HG03025 (cell line): ENCODE data around the gene FBXW8.

Source experiments
- ATAC-seq: cut with Tn5 transposase; IDR thresholded peaks from one replicate; pipeline ENCODE4 v1.9.1; 2021; ENCODE audit warnings: mild to moderate bottlenecking, moderate library complexity; ENCODE audit not compliant: unreplicated experiment, low FRiP score

FBXW8 gene

DNA sequence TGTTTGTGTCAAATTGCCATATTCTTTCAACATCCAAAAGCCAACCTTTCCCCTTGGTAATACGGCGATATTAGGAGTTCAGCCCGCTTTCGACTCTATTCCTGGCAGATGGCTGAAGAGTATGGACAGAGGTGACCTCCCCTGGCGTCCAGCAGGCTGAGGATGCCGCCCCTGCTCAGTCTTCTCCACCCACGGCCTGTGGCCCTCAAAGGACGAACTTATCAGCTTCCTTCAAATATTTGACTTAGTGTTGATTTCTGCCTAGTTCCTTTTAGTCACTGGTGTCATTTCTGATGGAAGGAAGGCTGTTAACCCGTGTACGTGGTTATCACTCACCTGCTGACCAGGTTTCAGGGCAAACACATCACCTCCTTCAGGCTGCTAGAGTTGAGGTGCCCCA, 123.5 kb downstream of the FBXW8 start:
- ATAC-seq: no peak

DNA sequence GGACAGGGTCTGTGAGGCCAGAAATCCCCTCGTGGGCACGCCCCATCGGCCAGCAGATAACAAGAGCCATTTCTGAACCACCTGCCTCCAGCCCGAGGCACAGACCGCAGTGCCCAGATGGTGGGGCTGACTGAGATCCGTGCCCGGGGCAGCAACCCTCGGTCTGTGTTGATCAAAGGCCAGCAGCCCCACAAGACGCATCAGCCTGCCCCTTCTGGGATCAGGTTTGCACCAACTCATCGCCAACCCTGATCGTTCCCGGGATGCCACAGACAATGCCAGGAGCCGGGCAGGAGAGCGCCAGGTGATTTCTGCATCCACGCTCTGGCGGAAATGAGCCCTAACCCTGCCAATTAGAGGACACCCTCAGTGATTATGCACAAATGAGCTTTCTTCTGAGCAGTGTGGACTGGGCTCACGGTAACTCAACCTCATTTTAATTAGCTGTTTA, 124.0 kb downstream of the FBXW8 start:
- ATAC-seq: no peak

DNA sequence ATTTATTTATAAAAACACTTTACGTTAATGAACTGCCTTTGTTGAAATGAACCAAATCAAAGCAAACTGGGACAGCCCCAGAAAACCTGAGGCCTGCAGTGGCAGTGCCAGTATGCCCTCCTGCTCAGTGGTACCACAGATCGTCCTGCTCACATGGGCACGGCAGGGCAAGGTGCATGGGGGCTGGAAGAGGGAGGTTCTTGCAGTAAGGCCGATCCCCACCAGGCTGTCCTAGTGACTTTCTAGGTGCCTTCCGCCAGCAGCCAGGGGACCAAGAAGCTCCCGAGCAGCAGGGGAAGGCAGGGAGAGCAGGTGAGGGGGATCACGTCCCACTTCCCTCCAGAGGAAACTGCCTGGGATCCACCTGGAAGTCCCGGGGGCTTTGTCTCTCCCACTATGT, 124.5 kb downstream of the FBXW8 start:
- ATAC-seq: no peak

DNA sequence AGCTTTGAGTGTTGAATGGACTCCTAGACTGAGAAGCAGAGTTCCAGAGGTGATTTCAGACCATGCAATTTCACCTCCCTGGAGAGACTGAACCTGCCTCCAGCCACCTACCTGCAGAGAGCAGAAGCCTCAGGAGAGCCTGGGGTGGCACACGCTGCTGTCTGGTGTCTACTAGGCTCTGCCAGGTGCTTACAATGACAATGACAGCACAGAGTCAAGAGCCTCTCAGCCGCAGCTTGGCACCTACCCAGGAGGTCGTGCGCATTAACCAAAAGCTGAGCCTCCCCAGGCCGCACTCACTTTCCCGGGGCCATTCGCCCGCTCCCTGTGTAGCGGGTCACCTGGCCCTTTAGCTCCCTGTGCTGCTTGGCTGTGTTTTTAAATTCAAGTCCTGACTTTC, 125.3 kb downstream of the FBXW8 start:
- ATAC-seq: no peak

DNA sequence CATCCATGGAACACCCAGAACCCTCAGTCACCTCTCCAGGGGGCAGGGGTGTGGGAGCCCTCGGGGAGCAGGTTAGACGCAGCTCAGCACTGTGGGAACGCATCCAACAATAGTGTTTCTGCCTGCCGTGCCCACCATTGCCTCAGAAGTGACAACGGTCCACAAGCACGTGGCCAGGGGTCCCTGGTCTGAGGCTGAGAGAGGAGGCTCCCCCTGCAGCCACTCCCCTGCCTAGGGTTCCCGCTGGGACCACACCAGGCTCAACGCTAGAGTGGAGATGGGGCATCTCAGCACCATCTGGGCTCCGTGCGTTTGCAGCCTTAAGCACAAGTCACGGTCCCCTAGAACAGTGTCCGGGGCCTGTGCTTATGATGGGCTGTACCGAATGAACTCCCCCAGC, 125.8 kb downstream of the FBXW8 start:
- no peak for ATAC-seq

DNA sequence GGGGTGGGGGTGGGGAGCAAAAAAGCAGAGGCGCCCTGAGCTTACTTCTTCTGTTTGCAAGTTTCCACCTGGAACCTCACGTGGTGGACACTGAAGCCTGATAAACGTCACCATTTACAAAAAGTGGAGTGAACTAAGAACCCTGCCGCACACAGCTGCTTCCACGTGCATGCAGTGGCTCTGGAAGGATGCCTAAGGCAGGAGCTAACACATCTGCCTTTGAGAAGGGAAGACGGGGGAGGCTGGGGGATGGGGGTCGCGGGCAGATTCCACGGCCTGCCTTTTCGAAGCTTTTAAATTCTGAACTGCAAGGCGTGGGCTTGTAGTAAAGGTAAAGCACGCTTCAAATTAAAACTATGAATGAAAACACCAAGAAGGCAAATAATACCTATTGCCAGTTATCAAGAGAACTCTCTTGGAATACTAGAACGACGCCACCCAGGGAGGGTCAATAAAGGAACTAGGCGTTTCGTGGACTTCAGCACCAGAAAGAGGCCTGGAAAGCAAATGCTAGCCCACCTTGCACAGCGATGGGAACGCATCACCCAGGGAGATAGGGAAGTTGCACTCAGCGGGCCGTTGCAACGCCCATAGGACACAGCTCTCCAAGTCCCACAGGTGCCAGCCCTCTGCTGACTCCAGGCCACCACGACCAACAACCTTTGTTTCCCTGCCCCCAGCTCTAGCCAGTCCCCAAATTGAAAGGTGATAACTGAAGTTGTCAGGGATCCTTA, 126.7 kb downstream of the FBXW8 start:
- ATAC-seq: no peak

DNA sequence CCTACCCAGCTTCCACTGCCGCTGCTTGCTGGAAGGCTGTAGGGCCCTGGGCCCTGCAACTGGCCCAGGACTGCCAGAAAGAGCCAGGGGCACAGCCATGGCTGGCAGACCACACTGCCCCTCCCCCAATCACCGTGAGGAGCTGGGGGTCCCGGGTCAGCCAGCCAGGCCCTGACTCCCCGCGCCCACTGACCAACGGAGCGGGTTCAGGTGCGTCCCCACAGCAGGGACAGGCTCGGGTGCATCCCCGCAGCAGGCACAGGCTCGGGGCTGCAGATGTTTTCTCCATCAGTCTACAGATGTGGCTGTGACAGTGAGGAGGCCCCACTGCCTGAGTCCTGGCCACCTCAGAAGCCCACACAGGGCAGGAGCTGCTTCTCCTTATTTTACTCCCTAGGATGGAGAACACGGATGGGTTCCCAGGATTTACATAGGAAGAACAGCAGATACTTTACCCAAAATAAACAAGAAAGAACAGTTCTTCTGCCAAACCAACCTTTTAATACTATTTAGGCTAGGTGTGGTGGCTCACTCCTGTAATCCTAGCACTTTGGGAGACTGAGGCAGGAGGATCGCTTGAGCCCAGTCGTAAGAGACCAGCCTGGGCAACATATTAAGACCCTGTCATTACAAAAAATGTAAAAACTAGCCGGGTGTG, 127.4 kb downstream of the FBXW8 start:
- no peak for ATAC-seq

DNA sequence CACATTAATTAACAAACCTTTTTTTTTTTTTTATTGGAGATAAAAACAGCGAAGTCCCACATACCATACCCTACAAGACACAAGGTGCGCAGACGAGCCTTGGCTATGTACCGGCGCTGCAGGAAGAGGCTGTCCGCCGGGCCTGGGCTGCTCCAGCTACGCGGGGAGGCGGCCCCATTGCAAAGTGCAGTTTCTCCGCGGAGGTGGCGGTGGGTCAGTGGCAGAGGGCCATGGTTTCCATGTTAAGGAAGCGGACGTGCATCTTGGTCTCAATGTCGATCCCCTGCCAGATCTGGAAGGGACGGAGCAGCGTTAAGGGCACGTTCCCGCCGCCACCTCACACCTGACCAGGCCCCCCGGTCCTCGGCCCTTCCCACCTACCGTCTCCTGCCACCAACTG, 128.2 kb downstream of the FBXW8 start:
- no peak for ATAC-seq

DNA sequence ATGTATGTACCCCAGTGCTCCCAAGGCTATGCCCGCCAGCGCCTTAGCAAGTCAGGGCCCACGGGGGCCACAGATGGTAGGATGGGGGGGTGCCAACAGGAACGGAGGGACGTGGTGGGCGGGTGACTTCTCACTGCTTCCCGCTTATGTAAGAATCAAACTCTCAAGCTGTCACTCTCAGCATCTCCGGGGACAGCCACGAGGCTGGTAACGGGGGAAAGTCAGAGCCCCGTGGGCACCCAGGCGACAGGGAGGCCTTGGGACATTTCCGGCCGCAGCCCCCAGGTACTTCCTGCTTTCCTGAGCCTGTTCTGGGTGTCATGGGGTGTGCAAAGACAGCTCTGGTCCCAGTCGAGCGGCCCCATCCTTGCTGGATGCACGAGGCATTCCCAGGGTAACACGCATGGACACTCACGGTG, 129.2 kb downstream of the FBXW8 start:
- ATAC-seq: no peak

DNA sequence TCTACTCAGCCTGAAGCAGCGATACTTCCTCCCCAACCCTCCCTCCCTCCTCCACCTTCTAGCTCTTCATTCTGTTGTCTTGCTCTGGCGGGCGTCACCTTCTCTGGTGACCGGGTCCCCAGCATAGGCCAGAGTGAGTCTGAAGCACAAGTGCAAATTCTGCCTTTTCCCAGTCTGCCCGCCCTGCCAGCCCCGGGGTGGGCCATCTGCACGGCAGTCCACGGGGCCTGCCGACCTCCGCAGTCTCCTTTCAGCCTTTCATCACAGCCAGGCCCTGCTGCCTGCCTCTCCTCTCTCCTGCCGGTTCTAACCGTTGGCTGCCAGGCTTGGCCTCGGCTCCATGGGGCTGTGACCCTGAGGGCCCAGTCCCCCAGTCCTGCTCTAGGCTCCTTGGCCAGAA, 129.7 kb downstream of the FBXW8 start:
- ATAC-seq: no peak

DNA sequence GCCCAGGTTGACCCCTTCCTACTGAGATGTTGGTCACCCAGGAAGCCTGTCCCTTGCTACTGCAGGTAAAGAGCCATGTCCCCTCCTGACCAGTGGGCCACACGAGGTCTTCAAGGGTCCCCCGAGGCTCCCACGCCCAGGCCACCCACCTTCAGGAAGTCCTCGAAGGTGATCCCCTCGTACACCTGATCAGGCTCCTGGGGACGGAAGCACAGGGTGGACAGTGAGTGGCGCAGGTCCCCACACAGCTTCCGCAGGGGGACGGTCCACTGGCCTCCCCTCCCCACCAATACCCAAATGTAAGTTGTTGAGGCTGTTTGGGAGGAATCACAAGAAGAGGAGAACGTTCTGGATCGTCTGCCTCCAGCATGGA, 131.0 kb downstream of the FBXW8 start:
- no peak for ATAC-seq

DNA sequence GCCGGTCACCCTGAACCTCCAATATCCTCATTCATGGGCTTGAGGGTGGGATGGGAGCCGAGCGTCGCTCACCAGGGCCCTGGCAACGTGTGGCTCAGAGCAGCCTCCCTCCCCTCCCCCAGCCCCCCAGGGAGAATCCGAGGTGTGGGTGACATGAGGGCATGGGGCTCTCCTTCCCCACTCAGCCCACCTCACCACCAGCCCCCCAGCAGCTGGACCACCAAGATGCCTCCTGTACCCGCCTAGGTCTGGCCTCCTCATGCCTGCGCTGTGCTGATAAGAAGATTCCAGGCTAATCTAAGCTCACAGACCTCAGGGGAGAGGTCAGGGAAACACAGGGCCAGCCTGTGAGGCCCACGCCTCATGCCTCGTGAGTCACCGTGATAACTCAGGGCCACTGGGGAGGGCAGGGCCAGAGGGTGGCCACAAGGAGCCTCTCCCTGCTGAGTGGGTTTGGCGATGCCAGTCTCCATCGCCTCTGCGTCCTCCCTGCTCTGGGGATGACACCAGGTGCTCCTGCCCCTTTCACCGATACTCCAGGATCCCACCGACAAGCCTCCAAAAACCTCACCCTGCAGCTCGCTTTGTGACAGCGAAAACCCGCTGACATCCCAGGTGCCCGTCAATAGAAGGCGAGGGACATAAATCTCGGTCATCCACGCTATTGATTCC, 131.6 kb downstream of the FBXW8 start:
- ATAC-seq: no peak

DNA sequence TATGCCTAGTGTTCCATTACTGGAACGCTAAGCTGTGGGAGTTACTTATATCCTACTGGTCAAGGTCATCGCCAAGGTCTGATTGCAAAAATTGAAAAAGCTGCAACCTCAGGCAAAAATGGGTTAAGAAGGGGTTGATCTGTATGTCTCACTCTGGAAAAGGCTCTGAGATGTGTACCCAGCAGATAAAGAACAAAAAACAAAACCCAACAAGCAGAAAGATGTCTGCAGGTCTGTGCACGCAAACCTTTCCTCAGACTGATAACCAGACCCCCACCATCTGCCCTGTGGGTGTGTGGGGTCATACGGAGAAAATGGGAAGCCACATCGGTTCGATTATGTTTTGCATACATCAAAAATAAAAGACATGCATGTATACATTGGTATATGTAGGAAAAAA, 132.1 kb downstream of the FBXW8 start:
- no peak for ATAC-seq

DNA sequence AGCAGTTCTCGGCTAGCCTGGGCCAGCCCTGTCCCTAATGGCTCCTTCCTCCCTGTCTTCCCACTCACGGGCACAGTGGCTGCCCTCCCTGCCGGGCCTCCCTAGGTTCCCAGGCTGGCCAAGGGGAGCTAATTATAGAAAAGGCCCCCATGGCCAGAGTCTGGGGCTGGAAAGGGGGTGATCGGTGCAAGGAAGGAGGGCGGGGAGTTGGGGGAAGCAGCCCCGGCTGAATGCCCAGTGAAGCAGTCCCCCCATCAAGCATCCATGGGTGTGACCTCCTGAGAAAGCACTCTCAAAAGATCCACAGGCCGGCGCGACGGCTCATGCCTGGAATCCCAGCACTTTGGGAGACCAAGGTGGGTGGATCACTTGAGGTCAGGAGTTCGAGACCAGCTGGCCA, 133.6 kb downstream of the FBXW8 start:
- ATAC-seq: no peak

DNA sequence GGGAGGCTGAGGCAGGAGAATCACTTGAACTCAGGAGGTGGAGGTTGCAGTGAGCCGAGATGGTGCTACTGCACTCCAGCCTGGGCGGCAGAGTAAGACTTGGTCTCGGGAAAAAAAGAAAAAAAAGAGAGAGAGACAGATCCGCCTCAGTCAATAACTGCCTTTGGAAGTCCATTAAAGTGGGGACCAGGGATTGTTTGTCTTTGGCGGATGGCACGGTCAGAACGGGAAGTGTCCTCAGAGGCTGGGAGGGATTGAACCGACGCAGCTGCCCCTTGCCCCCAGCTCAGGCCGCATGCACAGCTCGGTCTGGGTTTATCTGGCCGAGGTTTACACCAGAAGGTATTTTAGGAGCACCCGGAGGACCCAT, 134.0 kb downstream of the FBXW8 start:
- no peak for ATAC-seq

DNA sequence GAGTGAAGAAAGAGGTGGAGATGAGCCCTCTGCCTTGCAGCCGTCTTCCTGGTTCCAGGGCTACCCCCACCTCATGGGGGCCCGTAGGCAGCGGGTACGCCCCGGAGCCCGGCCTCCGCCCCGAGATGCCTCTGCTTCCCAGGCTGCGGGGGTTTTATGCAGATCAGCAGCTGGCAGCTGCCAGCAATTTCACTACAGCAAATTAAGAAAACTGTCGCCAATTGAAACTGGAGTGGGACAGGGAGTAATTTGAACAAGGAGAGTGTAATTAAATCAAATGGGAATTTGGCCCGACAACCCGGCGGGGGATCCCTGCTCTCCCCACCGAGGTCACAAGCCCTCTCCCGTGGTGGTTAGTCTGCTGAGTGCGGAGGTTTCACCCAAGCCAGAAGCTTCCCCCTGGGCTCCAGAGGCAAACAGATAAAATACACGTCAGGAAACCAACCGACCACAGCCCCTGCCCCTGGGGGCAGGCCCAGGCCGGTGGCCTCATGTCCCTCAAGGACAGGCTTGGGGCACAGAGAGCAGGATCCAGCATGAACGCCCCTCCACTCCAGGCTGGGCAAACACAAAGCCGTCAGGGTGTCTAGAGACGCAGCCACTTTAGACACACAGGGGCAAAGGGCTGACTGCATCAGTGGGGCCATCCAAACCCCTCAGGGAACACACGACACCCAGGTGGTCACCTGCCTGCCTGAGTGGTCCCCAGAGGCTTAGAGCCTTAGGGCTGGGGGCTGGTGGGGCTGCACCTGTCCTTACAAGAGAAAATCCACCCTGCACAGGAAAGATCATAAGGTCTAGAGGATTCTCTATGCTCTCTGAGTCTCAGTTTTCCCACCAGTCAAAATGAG, 134.6 kb downstream of the FBXW8 start:
- ATAC-seq: no peak

DNA sequence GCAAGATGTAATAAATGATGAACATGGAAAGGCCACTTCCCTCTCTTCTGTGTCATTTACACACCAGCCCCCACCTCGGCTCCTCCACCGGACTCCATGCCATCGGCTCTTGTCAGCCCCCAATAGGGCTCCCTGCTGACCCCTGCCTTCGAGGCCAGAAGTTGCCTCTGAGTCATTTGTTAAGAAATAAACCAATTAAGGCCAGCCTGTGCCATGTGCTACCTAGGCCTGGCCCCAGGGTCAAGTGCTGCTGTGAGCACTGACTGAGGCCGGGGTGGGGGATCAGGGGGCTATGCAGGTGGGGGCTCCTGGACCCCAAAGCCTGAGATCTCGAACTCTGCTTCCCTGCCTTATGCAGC, 135.2 kb downstream of the FBXW8 start:
- ATAC-seq: no peak

DNA sequence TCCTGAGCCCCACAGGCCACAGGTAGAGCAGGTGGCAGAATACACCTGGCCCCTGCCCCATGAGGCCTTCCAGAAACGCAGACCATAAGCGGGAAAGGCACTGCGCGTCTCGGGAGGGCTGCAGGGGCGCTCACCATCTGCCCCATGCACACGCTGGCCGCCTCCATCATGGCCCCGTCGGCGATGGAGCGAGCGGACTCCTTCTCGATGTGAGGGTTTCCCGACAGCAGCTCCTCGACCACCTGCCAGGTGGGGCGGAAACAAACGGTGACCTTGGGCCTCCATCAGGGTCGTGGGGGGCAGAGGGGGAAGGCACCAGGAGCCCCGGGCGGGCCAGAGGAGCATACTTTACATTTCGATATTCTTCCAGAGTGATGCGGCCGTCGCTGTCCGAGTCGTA, 135.7 kb downstream of the FBXW8 start:
- no peak for ATAC-seq

DNA sequence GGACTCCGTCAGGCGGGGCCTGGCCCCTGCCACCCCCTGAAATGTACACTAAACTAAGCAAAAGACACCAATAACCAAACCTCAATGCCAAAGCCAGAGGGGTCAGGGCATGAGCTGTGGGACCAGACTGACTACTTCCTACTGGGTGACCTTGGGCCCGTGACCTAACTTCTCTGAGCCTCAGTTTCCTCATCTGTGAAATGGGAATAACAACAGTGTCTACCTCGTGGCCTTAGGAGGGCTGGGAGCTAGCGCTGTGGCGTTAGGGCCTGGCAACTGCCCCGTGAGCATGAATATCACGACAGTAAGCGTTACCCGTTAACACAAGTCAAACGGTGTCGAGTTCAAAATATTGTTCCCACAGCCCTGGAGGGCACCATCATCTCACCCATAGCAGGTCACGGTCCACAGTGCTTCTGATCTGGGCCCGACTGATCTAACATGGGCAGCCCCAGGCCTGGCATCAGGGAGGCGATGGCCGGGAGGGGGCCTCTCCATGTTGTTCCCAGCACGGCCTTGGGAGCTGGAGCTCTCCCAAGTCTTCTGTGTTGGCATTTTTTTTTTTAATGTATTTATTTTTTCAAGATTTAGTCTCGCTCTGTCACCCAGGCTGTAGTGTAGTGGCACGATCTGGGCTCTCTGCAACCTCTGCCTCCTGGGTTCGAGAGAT, 136.2 kb downstream of the FBXW8 start:
- ATAC-seq: no peak

DNA sequence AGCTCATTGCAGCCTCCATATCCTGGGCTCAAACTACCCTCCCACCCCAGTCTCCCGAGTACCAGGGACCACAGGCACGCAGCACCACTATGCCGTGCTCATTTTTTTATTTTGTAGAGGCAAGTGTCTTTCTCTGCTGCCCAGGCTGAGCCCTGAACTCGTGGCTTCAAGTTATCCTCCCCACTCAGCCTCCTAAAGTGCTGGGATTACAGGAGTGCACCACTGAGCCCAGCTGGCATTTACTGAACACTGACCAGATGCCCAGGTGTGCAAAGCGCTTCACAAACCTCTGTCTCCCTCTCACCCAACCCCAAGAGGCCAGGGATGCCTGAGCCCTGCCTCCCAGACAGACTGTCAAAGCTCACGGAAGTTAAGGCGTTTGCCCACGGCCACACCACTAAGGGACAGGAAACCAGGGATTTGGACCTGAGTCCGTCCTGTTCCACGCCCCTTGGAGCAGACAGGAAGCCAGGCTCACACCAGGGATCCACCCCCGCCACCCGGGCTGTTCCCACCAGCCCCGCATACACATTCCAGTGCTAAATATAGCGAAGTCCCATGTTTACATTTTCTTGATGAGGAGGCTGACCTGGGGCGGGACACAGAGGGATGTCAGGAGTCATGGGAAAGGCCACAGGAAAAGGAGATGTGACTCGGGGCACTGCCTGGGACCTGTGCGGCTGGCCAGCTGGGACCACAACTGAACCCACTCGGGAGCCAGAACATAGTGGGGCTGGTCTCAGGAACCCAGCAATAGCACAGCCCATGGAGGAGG, 137.2 kb downstream of the FBXW8 start:
- no peak for ATAC-seq
